K562 (cell line): ENCODE data around the gene RNU6-1. TPM values are rescaled to one million over a fixed set of nuclear protein-coding genes. Genes with fewer than 3 reads are reported as not detected.

Experiments
- ATAC-seq: fragments of 200-7000 bp; cut with Tn5 transposase; 3 replicates; pipeline ENCODE4 v1.9.1; 2020; ENCODE audit warnings: moderate library complexity
- BruUV-seq: library from RNA; stranded (reverse); fragments of 400-500 nt; replicated peaks from 2 replicates; lab custom pipeline; 2021; lab: Mats Ljungman, UMichigan
- CTCF ChIA-PET: fragments of 300-600 bp; formaldehyde crosslinking; extraction: SDS; loops from one replicate; lab custom pipeline; 2021; ENCODE audit warnings: low intra/inter-chr PET ratio; lab: Yijun Ruan, JAX
- POLR2A ChIA-PET: fragments of 300-600, 350-650 bp; sonication (Branson Sonifier 250); formaldehyde crosslinking; extraction: SDS; loops from one replicate; lab custom pipeline; 2021; ENCODE audit warnings: antibody characterized with exemption, inconsistent platforms; lab: Yijun Ruan, JAX
- DNase-seq, 4 experiments: peaks; one replicate each; pipeline versions ENCODE4 v3.0.0 to v3.0.0-alpha.2; 2011 to 2018; ENCODE audit warnings: low spot score in 3 of 4, mixed read lengths in 3 of 4; ENCODE audit errors: extremely low read depth in 1 of 4
- FAIRE-seq: peaks from 2 replicates; lab custom pipeline; 2011; peaks lifted over from hg19 to GRCh38; lab: Jason Lieb, UNC
- H2AFZ ChIP-seq: 2 replicates; pipeline ENCODE4 v1.6.0; 2011; ENCODE audit warnings: low read depth, low read length, control low read depth, inconsistent platforms
- H3K27ac ChIP-seq: fragments of 200-600 bp; 3 replicates; pipeline ENCODE4 v1.8.0; 2011; ENCODE audit warnings: low read depth, mild to moderate bottlenecking, control low read depth, inconsistent platforms, low read length, moderate library complexity, mixed read lengths; ENCODE audit errors: extremely low read depth
- H3K27me3 ChIP-seq, 2 experiments: fragments of 300-600 bp in 1 of 2; 2 replicates in 1 of 2; 3 replicates in 1 of 2; pipeline versions ENCODE4 v1.6.0 to v1.8.0; 2011; ENCODE audit warnings: inconsistent platforms in 2 of 2, low read length in 2 of 2, mild to moderate bottlenecking in 1 of 2, mixed read lengths in 1 of 2, moderate library complexity in 1 of 2; ENCODE audit not compliant: control insufficient read depth in 2 of 2, insufficient read depth in 2 of 2
- H3K36me3 ChIP-seq: fragments of 300-600 bp; 3 replicates; pipeline ENCODE4 v1.8.0; 2011; ENCODE audit warnings: mild to moderate bottlenecking, low read length, inconsistent platforms; ENCODE audit not compliant: control insufficient read depth, insufficient read depth
- H3K4me1 ChIP-seq, 2 experiments: fragments of 200-600 bp in 1 of 2; replicated peaks in 1 of 2; 2 replicates in 1 of 2; 3 replicates in 1 of 2; pipeline versions ENCODE4 v1.5.1 to v1.8.0; 2011; ENCODE audit warnings: inconsistent platforms in 2 of 2, low read length in 2 of 2, mild to moderate bottlenecking in 1 of 2, mixed read lengths in 1 of 2, moderate library complexity in 1 of 2; ENCODE audit not compliant: control insufficient read depth in 2 of 2, insufficient read depth in 2 of 2
- H3K4me2 ChIP-seq: 2 replicates; pipeline ENCODE4 v1.6.1; 2011; ENCODE audit warnings: low read length, control low read depth, inconsistent platforms, mixed read lengths; ENCODE audit not compliant: insufficient read depth
- H3K4me3 ChIP-seq: fragments of 200-600 bp; sonication (generic), shearing (Covaris generic); 2 replicates; pipeline ENCODE4 v1.5.1; 2016; ENCODE audit warnings: control low read depth, inconsistent platforms
- H3K79me2 ChIP-seq: fragments of 200-600 bp; 3 replicates; pipeline ENCODE4 v1.8.0; 2011; ENCODE audit warnings: low read length, inconsistent platforms; ENCODE audit not compliant: control insufficient read depth, insufficient read depth
- H3K9ac ChIP-seq, 2 experiments: 2 replicates each; pipeline versions ENCODE4 v1.6.0 to v1.6.1; 2011; ENCODE audit warnings: low read depth in 2 of 2, low read length in 2 of 2, control low read depth in 1 of 2, inconsistent platforms in 1 of 2, mild to moderate bottlenecking in 1 of 2, mixed read lengths in 1 of 2; ENCODE audit not compliant: insufficient read depth in 1 of 2
- H3K9me1 ChIP-seq: one replicate; pipeline ENCODE4 v1.6.0; 2011; ENCODE audit warnings: inconsistent platforms, mild to moderate bottlenecking, low read length, moderate library complexity; ENCODE audit not compliant: control insufficient read depth, insufficient read depth
- H3K9me3 ChIP-seq: replicated peaks from 2 replicates; pipeline ENCODE4 v1.5.1; 2011; ENCODE audit warnings: low read depth, low read length, inconsistent platforms; ENCODE audit not compliant: control insufficient read depth, insufficient read depth
- H4K20me1 ChIP-seq: replicated peaks from 2 replicates; pipeline ENCODE4 v1.6.1; 2011; ENCODE audit warnings: low read length, inconsistent platforms, mixed read lengths; ENCODE audit not compliant: control insufficient read depth, insufficient read depth
- ATF2 ChIP-seq: sonication (generic); formaldehyde crosslinking; IDR thresholded peaks from 2 replicates; pipeline ENCODE4 v1.8.1; 2022; ENCODE audit warnings: missing genetic modification reagents
- FOS ChIP-seq: IDR thresholded peaks from 3 replicates; pipeline ENCODE4 v1.6.1; 2011; ENCODE audit not compliant: insufficient read length; ENCODE audit errors: extremely low read depth
- HMGN3 ChIP-seq: IDR thresholded peaks from 2 replicates; pipeline ENCODE4 v1.6.1; 2011; ENCODE audit warnings: borderline replicate concordance, low read depth, mild to moderate bottlenecking, mixed read lengths, low read length; ENCODE audit not compliant: insufficient read length; ENCODE audit errors: extremely low read depth
- KAT2B ChIP-seq: IDR thresholded peaks from one replicate; pipeline ENCODE4 v1.6.1; 2012; ENCODE audit warnings: low read depth, mild to moderate bottlenecking, control low read depth, inconsistent platforms, low read length, moderate library complexity
- KLF1 ChIP-seq: fragments of 450-650 bp; IDR thresholded peaks from 2 replicates; pipeline ENCODE4 v1.6.1; 2016; ENCODE audit warnings: missing genetic modification characterization, missing compliant biosample characterization
- PYGO2 ChIP-seq: fragments of 450-650 bp; IDR thresholded peaks from 2 replicates; pipeline ENCODE4 v1.6.1; 2016; ENCODE audit warnings: mild to moderate bottlenecking, missing genetic modification characterization, moderate library complexity, missing compliant biosample characterization
- RFX5 ChIP-seq: IDR thresholded peaks from 2 replicates; pipeline ENCODE4 v1.6.1; 2011; ENCODE audit warnings: low read depth, mild to moderate bottlenecking, improper control_type of control experiment, low read length
- SRSF9 ChIP-seq: fragments of 200-400 bp; formaldehyde crosslinking; IDR thresholded peaks from 2 replicates; pipeline ENCODE4 v1.6.1; 2017; ENCODE audit warnings: low read depth, low read length, borderline replicate concordance
- TAF1 ChIP-seq: IDR thresholded peaks from 2 replicates; pipeline ENCODE4 v1.6.1; 2011; ENCODE audit warnings: mild to moderate bottlenecking, low read length, moderate library complexity; ENCODE audit not compliant: insufficient read depth, control insufficient read depth, severe bottlenecking; ENCODE audit errors: extremely low read depth
- U2AF1 ChIP-seq: fragments of 200-400 bp; formaldehyde crosslinking; optimal IDR thresholded peaks from 2 replicates; pipeline ENCODE3; 2017; ENCODE audit warnings: mild to moderate bottlenecking, low read depth, low read length, moderate library complexity
- ZKSCAN1 ChIP-seq: fragments of 150-350 bp; IDR thresholded peaks from 2 replicates; pipeline ENCODE4 v1.6.1; 2016; ENCODE audit warnings: low read depth, low read length
- ZNF134 ChIP-seq: fragments of 250-450 bp; sonication (Bioruptor Pico); conservative IDR thresholded peaks from 2 replicates; pipeline ENCODE4 v1.4.0; 2020
- ZNF197 ChIP-seq: fragments of 200-800 bp; sonication (Bioruptor generic); IDR thresholded peaks from 2 replicates; pipeline ENCODE4 v1.6.1; 2016; ENCODE audit warnings: low read depth, missing genetic modification characterization, missing compliant biosample characterization
- ZNF263 ChIP-seq: sonication (generic); formaldehyde crosslinking; IDR thresholded peaks from 2 replicates; pipeline ENCODE4 v1.8.0; 2022; ENCODE audit warnings: mild to moderate bottlenecking, missing genetic modification reagents, borderline replicate concordance
- ZNF408 ChIP-seq: fragments of 250-450 bp; sonication (Bioruptor Pico); IDR thresholded peaks from 2 replicates; pipeline ENCODE4 v1.4.0; 2020; ENCODE audit warnings: low read depth, mild to moderate bottlenecking, moderate library complexity
- WGBS: fragments of 100-300 bp; shearing (Covaris generic); methylation state at CpG from one replicate; pipeline ENCODE4 v1.1.6; 2016; ENCODE audit warnings: low coverage, mixed read lengths; ENCODE audit not compliant: insufficient coverage; ENCODE audit errors: missing lambda C conversion rate; 5-methylcytosine and 5-hydroxymethylcytosine counted together
- in situ Hi-C: fragments of 300-500 bp; cut with MboI; formaldehyde crosslinking; loops from 4 replicates; pipeline ENCODE4 v1.15.0; 2018; ENCODE audit warnings: inconsistent platforms, mixed read lengths
- intact Hi-C: fragments of 100-400 bp; cut with micrococcal nuclease; formaldehyde crosslinking; loops from 2 replicates; pipeline ENCODE4 v1.14.2; 2022
- polyA plus RNA-seq, 8 experiments: library from polyadenylated mRNA; depleted of rRNA in 4 of 8; stranded (reverse) in 5 of 8; unstranded in 3 of 8; fragments of >200 nt; fragmentation: Nextera tagmentation in 2 of 8; fragmentation: Illumina TruSeq in 1 of 8; extraction: Ambion mirVana in 2 of 8; extraction: Trizol in 1 of 8; gene quantifications; 2 replicates each; pipeline versions ENCODE4 v1.2.1 to v1.2.3, GENCODE V29; 2011 to 2014; ENCODE audit warnings: inconsistent platforms in 1 of 8, missing spikeins in 1 of 8
- total RNA-seq, 7 experiments: library from RNA; depleted of rRNA in 6 of 7; stranded (reverse); fragments of >200 nt in 6 of 7; fragmentation: Illumina TruSeq in 2 of 7; extraction: Trizol in 2 of 7; gene quantifications; 2 replicates each; pipeline versions ENCODE4 v1.2.1 to v1.2.3, GENCODE V29; 2011 to 2021; ENCODE audit warnings: low replicate concordance in 1 of 7

Gene RNU6-1
- total and polyA plus RNA-seq, 9 of the 15 experiments (the other 6 are each of a cell fraction or from before 2014, with no cell fraction given): not detected

GRCh38 chr15:67818464-67818863, 21.4 kb downstream of the RNU6-1 start:
- in situ Hi-C loops (no loop called here), intact Hi-C loops (no loop called here)
- CTCF ChIA-PET: no interaction called here
- DNase-seq: no peak
- Histone ChIP-seq H3K36me3 (no peaks in the 10 kb centered on the region), H3K79me2 (no peaks in the 10 kb centered on the region), H3K9me3 (no peaks in the 10 kb centered on the region; the same call in 1 of the 2 replicates), H3K27me3 (peaks cover 23 to 63% of the 10 kb centered on the region in 2 experiments; a peak in 4 of 5 replicates), H2AFZ (no peak overlapping the region), H3K4me2 (no peak overlapping the region), H3K9me1 (no peaks in the 10 kb centered on the region), H3K27ac (no peak overlapping the region), H3K4me1 (peaks cover 0 to 27% of the 10 kb centered on the region in 2 experiments; a peak in 2 of 5 replicates), H4K20me1 (peaks cover 8% of the 10 kb centered on the region), H3K9ac (no peak overlapping the region), H3K4me3 (no peak overlapping the region)
- 0% methylated on average over 3 of the region's 3 CpGs for WGBS
- BruUV-seq: no TSS peak
- POLR2A ChIA-PET: interaction anchor here (0.6 kb wide), 2 partner anchors 10 to 88 kb away, joined by 3 read pairs; no protein-coding TSS in a partner anchor
- no peak for ATAC-seq
- no peak for FAIRE-seq
- no peak for TF ChIP-seq FOS

GRCh38 chr15:67816668-67817067, 23.2 kb downstream of the RNU6-1 start:
- Histone ChIP-seq H3K9ac (no peak overlapping the region), H3K9me1 (no peaks in the 10 kb centered on the region), H3K27ac (no peak overlapping the region), H3K4me3 (no peak overlapping the region), H2AFZ (no peak overlapping the region), H3K27me3 (peaks cover 19 to 58% of the 10 kb centered on the region in 2 experiments; a peak in 3 of 5 replicates), H3K4me2 (no peak overlapping the region), H3K36me3 (no peaks in the 10 kb centered on the region), H3K4me1 (peaks cover 0 to 20% of the 10 kb centered on the region in 2 experiments; a peak in 2 of 5 replicates), H3K9me3 (no peaks in the 10 kb centered on the region; the same call in 1 of the 2 replicates), H3K79me2 (no peaks in the 10 kb centered on the region), H4K20me1 (peaks cover 9% of the 10 kb centered on the region; the same call in 1 of the 2 replicates)
- no peak for ATAC-seq
- no peak for FAIRE-seq
- intact Hi-C loops: no loop called here
- ChIA-PET CTCF (no interaction called here), POLR2A (no interaction called here)
- in situ Hi-C loops: no loop called here
- no TSS peak for BruUV-seq
- no peak for DNase-seq
- WGBS: 2% methylated on average over 3 of the region's 3 CpGs
- TF ChIP-seq SRSF9 (no peak), ZNF263 (CRISPR knock-in tag) (no peak), HMGN3 (no peak), ATF2 (CRISPR knock-in tag) (no peak), KAT2B (no peak), RFX5 (no peak), PYGO2 (tag) (no peak), KLF1 (tag) (no peak), ZNF197 (CRISPR knock-in tag) (no peak), ZNF408 (no peak), ZKSCAN1 (no peak), U2AF1 (no peak), ZNF134 (CRISPR knock-in tag) (no peak), TAF1 (no peak)
